HFFc6 (cell line): ENCODE results near the gene MYO3B. TPM values are rescaled to one million over a fixed set of nuclear protein-coding genes. Genes with fewer than 3 reads are reported as not detected.
"Not testable (repeated sequence)": the region's sequence is repeated elsewhere in the genome, so short reads cannot be mapped to it uniquely, and the experiment has no call there.

Experiments
- DNase-seq: peaks from one replicate; pipeline ENCODE4 v3.0.0-alpha.2; 2018
- H3K27ac Mint-ChIP-seq: 2 replicates; pipeline ENCODE4 v1.8.0; 2020; ENCODE audit warnings: mild to moderate bottlenecking, mixed read lengths
- H3K27me3 Mint-ChIP-seq: 2 replicates; pipeline ENCODE4 v1.8.0; 2021; ENCODE audit warnings: mild to moderate bottlenecking, moderate library complexity, mixed read lengths; ENCODE audit not compliant: insufficient read depth
- H3K36me3 Mint-ChIP-seq: 2 replicates; pipeline ENCODE4 v1.8.0; 2021; ENCODE audit warnings: low read depth, mixed read lengths
- H3K4me1 Mint-ChIP-seq: 2 replicates; pipeline ENCODE4 v1.8.0; 2020; ENCODE audit warnings: low read depth, mixed read lengths
- H3K4me3 Mint-ChIP-seq: 2 replicates; pipeline ENCODE4 v1.8.0; 2020; ENCODE audit warnings: mild to moderate bottlenecking, moderate library complexity, mixed read lengths
- H3K9me3 Mint-ChIP-seq: 2 replicates; pipeline ENCODE4 v1.8.0; 2020; ENCODE audit warnings: mild to moderate bottlenecking, mixed read lengths
- total RNA-seq, 6 experiments: library from RNA; stranded (reverse); fragmentation: NEBNext Ultra II Directional; extraction: Animal tissue kit (Norgen Biotek cat#: 25700); gene quantifications; 2 replicates in 1 of 6; 3 replicates in 5 of 6; pipeline ENCODE4 v1.2.3, GENCODE V29; 2021
- TF ChIP-seq, protein P1 (sequence below): fragments of 200-600 bp; sonication (generic); IDR thresholded peaks from 2 replicates; pipeline ENCODE4 v1.5.0; 2021; ENCODE audit warnings: antibody characterized with exemption, mild to moderate bottlenecking

MYO3B gene
- total RNA-seq, 6 experiments from 2014 or later, result not detected

DNA sequence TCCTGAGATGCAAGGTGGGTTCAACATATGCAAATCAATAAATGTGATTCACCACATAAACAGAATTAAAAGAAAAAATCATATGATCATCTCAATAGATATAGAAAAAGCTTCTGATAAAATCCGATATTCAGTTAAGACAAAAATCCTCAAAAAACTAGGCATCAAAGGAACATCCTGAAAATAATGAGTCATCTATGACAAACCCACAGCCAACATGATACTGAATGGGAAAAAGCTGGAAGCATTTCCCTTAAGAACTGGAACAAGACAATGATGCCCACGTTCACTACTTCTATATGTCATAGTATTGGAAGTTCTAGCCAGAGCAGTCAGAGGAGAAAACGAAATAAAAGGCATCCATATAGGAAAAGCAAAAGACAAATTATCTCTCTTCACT, 80.4 kb downstream of the MYO3B start:
- DNase-seq, result no peak
- no peaks in the 10 kb centered on the region; the same call in 1 of the 2 replicates for H3K27me3 Mint-ChIP-seq
- TF ChIP-seq, protein P1, sequence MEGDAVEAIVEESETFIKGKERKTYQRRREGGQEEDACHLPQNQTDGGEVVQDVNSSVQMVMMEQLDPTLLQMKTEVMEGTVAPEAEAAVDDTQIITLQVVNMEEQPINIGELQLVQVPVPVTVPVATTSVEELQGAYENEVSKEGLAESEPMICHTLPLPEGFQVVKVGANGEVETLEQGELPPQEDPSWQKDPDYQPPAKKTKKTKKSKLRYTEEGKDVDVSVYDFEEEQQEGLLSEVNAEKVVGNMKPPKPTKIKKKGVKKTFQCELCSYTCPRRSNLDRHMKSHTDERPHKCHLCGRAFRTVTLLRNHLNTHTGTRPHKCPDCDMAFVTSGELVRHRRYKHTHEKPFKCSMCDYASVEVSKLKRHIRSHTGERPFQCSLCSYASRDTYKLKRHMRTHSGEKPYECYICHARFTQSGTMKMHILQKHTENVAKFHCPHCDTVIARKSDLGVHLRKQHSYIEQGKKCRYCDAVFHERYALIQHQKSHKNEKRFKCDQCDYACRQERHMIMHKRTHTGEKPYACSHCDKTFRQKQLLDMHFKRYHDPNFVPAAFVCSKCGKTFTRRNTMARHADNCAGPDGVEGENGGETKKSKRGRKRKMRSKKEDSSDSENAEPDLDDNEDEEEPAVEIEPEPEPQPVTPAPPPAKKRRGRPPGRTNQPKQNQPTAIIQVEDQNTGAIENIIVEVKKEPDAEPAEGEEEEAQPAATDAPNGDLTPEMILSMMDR, result no peak
- H3K9me3 Mint-ChIP-seq, result peaks cover 32% of the 10 kb centered on the region
- H3K4me3 Mint-ChIP-seq, result no peak overlapping the region
- H3K4me1 Mint-ChIP-seq, result no peaks in the 10 kb centered on the region
- H3K27ac Mint-ChIP-seq, result no peak overlapping the region
- no peaks in the 10 kb centered on the region; the same call in 1 of the 2 replicates for H3K36me3 Mint-ChIP-seq

DNA sequence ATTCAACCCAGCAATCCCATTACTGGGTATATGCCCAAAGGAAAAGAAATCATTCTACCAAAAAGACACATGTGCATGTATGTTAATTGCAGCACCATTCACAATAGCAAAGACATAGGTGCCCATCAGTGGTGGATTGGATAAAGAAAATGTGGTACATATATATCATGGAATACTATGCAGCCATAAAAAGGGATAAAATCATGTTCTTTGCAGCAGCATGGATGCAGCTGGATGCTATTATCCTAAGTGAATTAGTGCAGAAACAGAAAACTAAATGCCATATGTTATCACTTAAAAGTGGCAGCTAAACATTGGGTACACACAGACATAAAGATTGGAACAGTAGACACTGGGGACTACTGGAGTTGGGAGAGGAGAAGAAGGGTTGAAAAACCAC, 82.2 kb downstream of the MYO3B start:
- no peaks in the 10 kb centered on the region for H3K27me3 Mint-ChIP-seq
- H3K4me3 Mint-ChIP-seq, result no peak overlapping the region
- no peaks in the 10 kb centered on the region for H3K4me1 Mint-ChIP-seq
- TF ChIP-seq, protein P1, result no peak
- DNase-seq, result no peak
- no peaks in the 10 kb centered on the region; the same call in 1 of the 2 replicates for H3K36me3 Mint-ChIP-seq
- no peak overlapping the region for H3K27ac Mint-ChIP-seq
- peaks cover 35% of the 10 kb centered on the region for H3K9me3 Mint-ChIP-seq

DNA sequence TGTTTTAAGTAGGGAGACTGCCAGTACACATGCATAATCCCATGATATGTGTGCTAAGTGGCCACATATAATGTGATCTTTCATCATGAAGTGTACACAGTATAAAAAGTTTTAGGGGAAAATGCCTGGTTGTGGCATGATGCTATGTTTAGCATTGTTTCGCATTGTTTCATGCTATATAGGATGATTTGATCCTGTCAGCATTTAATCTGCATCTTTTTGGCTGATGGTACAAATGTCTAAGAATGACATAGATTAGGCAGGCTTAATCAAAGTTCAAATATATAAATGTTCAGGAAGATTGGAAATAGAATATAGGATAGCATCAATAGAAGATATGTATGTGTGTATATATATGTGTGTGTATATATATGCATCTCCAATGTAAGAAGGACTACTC, 83.6 kb downstream of the MYO3B start:
- H3K36me3 Mint-ChIP-seq, result no peaks in the 10 kb centered on the region; the same call in 1 of the 2 replicates
- H3K9me3 Mint-ChIP-seq, result peaks cover 35% of the 10 kb centered on the region
- H3K27me3 Mint-ChIP-seq, result no peaks in the 10 kb centered on the region
- H3K4me1 Mint-ChIP-seq, result no peaks in the 10 kb centered on the region
- H3K27ac Mint-ChIP-seq, result no peak overlapping the region
- H3K4me3 Mint-ChIP-seq, result no peak overlapping the region
- DNase-seq, result no peak
- TF ChIP-seq, protein P1, result no peak

DNA sequence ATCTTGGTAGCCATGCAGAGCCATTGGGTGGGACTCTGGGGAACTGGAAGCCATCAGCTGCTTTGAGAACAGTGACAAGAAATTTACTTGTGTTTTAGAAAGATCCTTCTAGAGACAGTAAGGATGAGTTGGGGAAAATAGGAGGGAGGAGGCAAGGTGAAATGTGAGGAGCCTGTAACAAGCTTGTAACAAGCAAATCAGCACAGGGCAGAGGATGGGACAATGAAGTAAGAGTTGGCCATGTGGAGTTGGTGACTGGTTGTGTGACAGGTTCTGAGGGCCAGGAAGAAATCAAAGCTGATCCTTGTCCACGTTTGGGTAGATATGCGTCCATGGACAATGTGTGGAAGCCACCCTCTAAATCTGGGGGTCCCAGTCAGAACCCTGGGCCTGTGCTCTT, 84.4 kb downstream of the MYO3B start:
- H3K4me3 Mint-ChIP-seq, result no peak overlapping the region
- TF ChIP-seq, protein P1, result no peak
- no peak for DNase-seq
- H3K4me1 Mint-ChIP-seq, result no peaks in the 10 kb centered on the region
- H3K36me3 Mint-ChIP-seq, result no peaks in the 10 kb centered on the region; the same call in 1 of the 2 replicates
- peaks cover 35% of the 10 kb centered on the region for H3K9me3 Mint-ChIP-seq
- no peaks in the 10 kb centered on the region for H3K27me3 Mint-ChIP-seq
- H3K27ac Mint-ChIP-seq, result no peak overlapping the region

DNA sequence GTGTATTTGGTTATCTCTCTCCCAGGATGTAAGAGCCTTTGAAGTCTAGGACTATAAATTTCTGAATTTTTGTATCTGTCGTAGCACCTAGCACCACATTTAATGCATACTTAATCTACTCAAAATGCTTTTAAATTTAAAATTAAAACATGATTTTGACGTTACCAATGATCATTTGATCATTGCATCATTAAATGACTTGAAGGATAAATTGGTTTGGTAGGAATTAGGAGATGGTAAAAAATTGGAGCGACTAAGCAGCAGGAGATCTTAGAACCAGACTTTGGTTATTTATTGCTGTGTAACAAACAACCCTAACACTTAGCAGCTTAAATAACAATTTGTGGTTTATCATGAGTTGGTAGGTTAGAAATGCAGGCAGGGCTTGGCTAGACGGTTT, 84.9 kb downstream of the MYO3B start:
- DNase-seq, result no peak
- Mint-ChIP-seq H3K27ac (no peak overlapping the region), H3K27me3 (no peaks in the 10 kb centered on the region)

DNA sequence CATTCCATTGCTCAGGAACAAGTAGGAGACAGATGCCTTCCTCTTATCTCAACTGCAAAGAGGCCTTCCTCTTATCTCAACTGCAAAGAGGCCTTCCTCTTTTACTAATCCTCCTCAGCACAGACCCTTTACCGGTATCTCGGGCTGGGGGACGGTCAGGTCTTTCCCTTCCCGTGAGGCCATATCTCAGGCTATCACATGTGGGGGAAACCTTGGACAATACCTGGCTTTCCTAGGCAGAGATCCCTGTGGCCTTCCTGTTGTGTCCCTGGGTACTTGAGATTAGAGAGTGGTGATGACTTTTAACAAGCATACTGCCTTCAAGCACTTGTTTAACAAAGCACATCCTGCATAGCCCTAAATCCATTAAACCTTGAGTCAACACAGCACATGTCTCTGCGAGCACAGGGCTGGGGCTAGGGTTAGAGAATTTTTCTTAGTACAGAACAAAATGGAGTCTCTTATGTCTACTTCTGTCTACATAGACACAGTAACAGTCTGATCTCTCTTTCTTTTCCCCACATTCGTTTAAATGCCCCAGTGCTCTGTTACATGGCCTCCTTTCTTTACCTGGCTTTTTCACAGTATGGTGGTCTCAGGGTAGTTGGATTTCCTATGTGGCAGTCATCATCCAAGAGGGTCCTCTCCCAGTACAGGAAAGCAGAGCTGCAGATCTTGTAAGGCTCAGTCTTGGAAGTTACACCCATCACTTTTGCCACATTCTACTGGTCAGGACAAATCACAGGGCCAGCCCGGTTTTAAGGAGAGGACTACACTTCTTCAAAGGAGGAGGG, 86.0 kb downstream of the MYO3B start:
- peaks cover 39% of the 10 kb centered on the region for H3K9me3 Mint-ChIP-seq
- H3K36me3 Mint-ChIP-seq, H3K27me3 Mint-ChIP-seq, H3K27ac Mint-ChIP-seq, H3K4me1 Mint-ChIP-seq, H3K4me3 Mint-ChIP-seq, DNase-seq: not testable (repeated sequence)

More for the DNA sequence above, 84.9 kb downstream of the MYO3B start:
- Mint-ChIP-seq H3K36me3 (no peaks in the 10 kb centered on the region; the same call in 1 of the 2 replicates), H3K4me3 (no peak overlapping the region), H3K9me3 (peaks cover 39% of the 10 kb centered on the region), H3K4me1 (no peaks in the 10 kb centered on the region)
- TF ChIP-seq, protein P1, result no peak
